WTC11 (cell line): ENCODE data around the gene NACC2.

Experiments used
- CTCF ChIP-seq: fragments of 200-600 bp; IDR thresholded peaks from 2 replicates; pipeline ENCODE4 v1.8.0; 2022; ENCODE audit warnings: antibody characterized with exemption
- E2F5 ChIP-seq: sonication (generic); formaldehyde crosslinking; IDR thresholded peaks from 2 replicates; pipeline ENCODE4 v1.8.1; 2022; ENCODE audit warnings: mild to moderate bottlenecking, moderate library complexity, missing genetic modification reagents
- ZNF423 ChIP-seq: fragments of 250-450 bp; sonication (Bioruptor Pico); IDR thresholded peaks from 2 replicates; pipeline ENCODE4 v2.1.2; 2022; ENCODE audit warnings: mild to moderate bottlenecking, moderate library complexity

- no peak for TF ChIP-seq CTCF
- no peak for TF ChIP-seq E2F5 (CRISPR knock-in tag)
- no peak for TF ChIP-seq ZNF423 (CRISPR knock-in tag)
These were observed 97.1 kb downstream of the NACC2 start for GRCh38 chr9:135998016-135998380.
